ENCODE data around the gene CBX2.

Gene CBX2

GRCh38 chr17:79786930-79787643 lies 9.1 kb downstream of the CBX2 start:
- no peak for DNase-seq (ENCODE audit: low read depth in 2 of 2)

- no peak for DNase-seq (ENCODE audit: low read depth in 2 of 2)
Measured at GRCh38 chr17:79788455-79788854, 10.5 kb downstream of the CBX2 start.

GRCh38 chr17:79788989-79789942 lies 11.3 kb downstream of the CBX2 start:
- DNase-seq (ENCODE audit: low read depth in 2 of 2) = no peak

- no peak for DNase-seq (ENCODE audit: low read depth in 2 of 2)
Measured at GRCh38 chr17:79789943-79790804, 12.2 kb downstream of the CBX2 start.

GRCh38 chr17:79790805-79791734 lies 13.1 kb downstream of the CBX2 start:
- no peak for DNase-seq (ENCODE audit: low read depth in 2 of 2)

- no peak for DNase-seq (ENCODE audit: low read depth in 2 of 2)
Measured at GRCh38 chr17:79791735-79792161, 13.8 kb downstream of the CBX2 start.

- no peak for DNase-seq (ENCODE audit: low read depth in 2 of 2)
Measured at GRCh38 chr17:79792341-79792871, 14.5 kb downstream of the CBX2 start.

GRCh38 chr17:79792984-79793923 lies 15.3 kb downstream of the CBX2 start:
- DNase-seq (ENCODE audit: low read depth in 2 of 2) = no peak

GRCh38 chr17:79793924-79794304 lies 16.0 kb downstream of the CBX2 start:
- no peak for DNase-seq (ENCODE audit: low read depth in 2 of 2)

GRCh38 chr17:79794659-79795511 lies 16.9 kb downstream of the CBX2 start:
- no peak for DNase-seq (ENCODE audit: low read depth in 2 of 2)

- DNase-seq (ENCODE audit: low read depth in 2 of 2) = no peak
Measured at GRCh38 chr17:79795795-79796443, 18.0 kb downstream of the CBX2 start.

GRCh38 chr17:79796444-79796762 lies 18.5 kb downstream of the CBX2 start:
- DNase-seq (ENCODE audit: low read depth in 2 of 2) = no peak

- peak; percentile 98 to 100 for DNase-seq (ENCODE audit: low read depth in 2 of 2)
Measured at GRCh38 chr17:79796763-79797491, 19.0 kb downstream of the CBX2 start, which contains the start of gene CBX8. CBX8 (minus strand) TSS chr17:79797077; CDS start chr17:79796998, 79 bp downstream.

- no peak for DNase-seq (ENCODE audit: low read depth in 2 of 2)
Measured at GRCh38 chr17:79797492-79798298, 19.7 kb downstream of the CBX2 start.

- DNase-seq (ENCODE audit: low read depth in 2 of 2) = no peak
Measured at GRCh38 chr17:79798299-79799173, 20.6 kb downstream of the CBX2 start.

All from stimulated activated CD4-positive, alpha-beta T cell treated with anti-CD3 and anti-CD28 coated beads, Interleukin-4, amount 100 ng/mL, for 48 hours (primary cell).